GM18526 (cell line): Measurements from ENCODE around the gene TNF.
A peak's percentile ranks its signal among the peaks of the same experiment; 100 is the strongest.

Experiments used
- POLR2A ChIP-seq: IDR thresholded peaks from 3 replicates; pipeline ENCODE4 v1.6.1; 2011; ENCODE audit not compliant: insufficient read length; ENCODE audit errors: extremely low read depth

Gene TNF

DNA sequence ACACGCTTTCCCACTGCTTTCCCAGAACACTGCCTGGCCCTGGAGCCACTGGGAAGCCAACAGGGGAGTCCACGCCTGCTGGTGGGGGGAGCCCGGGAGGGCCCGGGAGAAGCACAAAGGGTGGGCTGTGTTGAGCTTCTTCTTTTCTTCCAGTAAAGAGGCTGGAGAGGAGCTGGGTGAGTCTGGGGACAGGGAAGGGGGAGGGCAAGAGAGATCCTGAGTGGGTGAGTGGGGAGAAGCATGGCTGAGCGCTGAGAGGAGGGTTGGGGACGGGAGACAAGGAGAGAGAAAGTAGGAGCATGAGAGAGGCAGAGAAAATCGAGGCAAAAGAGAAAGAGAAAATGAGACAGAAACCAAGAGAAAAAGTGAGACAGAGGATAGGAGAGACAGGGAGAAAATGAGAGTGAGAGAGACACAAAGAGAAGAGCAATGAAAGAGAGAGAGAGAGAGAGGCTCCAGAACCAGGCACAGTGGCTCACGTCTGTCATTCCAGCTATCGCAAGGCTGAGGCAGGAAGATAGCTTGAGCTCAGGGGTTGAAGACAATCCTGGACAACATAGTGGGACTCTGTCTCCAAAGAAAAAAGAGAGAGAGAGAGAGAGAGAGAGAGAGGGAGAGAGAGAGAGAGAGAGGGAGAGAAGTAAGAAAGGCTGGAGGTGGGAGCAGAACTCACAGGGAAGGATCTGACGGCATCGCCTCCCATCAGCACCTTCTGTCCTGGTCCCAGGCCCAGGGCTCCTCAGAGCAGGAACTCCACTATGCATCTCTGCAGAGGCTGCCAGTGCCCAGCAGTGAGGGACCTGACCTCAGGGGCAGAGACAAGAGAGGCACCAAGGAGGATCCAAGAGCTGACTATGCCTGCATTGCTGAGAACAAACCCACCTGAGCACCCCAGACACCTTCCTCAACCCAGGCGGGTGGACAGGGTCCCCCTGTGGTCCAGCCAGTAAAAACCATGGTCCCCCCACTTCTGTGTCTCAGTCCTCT lies 12.7 kb downstream of the TNF start:
- TF ChIP-seq POLR2A = no peak

DNA sequence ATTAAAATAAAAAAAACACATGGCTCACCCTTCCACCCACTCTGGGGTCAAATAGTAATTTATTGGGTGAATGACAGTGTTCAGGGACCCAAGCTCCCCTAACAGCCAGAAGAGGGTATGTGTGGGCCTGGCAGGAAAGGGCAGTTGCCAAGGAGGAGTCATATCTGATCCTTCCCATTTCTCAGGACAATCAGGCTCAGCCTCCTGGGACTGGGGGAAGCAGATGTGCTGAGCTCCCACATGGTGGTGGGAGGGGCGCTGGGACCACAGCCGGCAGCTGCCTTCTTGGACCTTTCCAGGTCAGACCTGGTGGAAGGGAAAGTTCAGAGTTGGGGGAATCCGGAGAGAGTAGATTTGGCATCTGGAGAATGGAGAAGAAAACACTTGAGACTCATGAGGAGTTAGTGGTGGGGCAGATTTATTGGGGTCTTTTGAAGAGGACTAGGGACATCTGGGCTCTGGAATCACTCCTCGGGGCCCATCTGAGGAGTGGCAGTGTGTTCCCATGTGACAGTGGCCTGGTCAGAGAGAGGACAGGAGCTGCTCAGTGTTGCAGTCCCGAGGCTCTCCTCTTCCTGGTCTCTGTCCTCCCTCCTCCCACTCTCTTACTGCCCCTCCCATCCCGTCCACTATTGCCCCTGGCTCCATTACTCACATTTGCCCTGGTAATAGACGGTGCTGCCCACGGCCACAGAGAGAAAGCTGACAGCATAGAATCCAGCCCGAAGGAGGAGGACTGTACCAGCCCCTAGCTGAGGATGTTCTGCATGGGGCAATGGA lies 13.7 kb downstream of the TNF start:
- no peak for TF ChIP-seq POLR2A

DNA sequence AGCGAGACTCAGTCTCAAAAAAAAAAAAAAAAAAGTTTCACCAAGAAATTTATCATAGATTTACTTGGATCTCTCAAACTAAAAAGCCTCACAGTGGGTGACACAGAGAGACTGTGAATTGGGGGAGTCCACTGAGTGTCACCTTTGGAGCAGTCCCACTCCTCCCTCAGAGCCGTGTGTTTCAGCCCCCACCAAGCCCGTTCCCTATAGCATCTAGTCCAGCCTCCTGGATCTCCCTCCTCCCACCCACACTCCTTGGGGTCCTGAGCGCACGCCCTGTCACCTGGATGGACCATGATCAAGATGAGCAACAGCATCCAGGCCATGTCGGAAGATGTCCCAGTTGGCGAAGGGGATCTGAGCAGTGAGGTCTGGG lies 17.0 kb downstream of the TNF start:
- TF ChIP-seq POLR2A = no peak

DNA sequence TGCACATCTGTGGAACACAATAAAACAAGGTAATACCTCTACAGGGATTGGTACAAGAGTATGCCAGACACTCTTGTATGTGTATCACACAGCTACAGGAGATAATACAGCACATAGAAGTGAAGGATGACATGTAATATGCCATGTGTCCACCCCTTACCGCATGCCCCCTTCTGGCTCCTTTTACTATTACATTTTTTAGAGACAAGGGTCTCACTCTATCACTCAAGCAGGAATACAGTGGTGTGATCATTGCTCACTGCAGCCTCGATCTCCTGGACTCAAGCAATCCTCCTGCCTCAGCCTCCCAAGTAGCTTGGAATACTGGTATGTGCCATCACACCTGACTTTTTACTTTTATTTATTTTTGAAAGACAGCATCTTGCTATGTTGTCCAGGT lies 21.6 kb downstream of the TNF start:
- TF ChIP-seq POLR2A = no peak

DNA sequence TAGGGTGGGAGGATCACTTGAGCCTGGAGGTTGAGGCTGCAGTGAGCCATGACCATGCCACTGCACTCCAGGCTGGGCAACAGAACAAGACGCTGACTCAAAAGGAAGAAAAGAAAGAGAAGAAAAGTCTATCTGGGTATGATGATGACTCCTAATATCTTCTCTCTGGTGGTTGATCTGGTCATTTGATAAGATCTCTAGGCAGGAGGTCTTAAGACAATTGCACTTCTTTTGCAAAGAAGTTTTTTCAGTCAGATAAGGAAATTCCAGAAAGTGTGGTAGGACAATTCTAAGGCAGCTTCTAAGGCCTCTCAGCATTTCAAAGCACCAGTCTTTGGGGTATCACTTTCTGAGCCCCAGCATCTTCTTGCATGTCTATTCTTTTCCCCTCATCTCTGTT lies 32.0 kb downstream of the TNF start:
- TF ChIP-seq POLR2A = no peak

DNA sequence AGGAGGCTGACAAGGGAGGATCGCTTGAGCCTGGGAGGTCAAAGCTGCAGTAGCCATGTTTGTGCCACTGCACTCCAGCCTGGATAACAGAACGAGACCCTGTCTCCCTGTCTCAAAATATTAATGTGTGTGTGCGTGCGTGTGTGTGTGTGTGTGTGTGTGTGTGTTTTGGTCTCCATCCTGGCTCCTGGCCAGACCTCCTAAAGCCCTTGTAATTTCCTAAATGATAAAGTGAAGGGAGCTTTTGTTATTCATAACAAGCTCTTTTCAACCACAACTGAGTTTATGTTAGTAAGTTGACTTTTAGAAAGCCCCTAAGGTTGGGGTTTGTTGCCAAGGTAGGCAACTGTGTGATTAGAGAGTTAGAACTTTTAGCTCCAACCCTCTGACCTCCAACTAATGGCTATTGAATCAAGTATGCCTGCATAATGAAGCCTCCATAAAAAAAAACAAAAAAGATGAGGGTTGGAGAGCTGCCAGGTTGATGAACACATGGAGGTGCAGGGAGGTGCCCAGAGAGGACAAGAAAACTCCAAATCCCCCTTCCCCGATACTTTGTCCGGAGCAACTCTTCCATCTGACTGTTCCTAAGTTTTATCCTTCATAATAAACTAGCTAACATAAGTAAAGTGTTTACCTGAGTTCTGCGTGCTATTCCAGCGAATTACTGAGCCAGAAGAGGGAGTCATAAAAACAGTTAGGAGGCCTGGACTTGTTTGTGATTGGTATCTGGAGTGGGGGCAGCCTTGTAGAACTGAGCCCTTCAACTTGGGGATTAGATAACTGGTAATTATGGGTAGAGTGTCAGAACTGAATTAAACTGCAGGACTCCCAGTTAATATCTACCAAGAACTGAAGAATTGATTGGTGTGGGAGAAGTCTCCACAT lies 34.4 kb downstream of the TNF start:
- no peak for TF ChIP-seq POLR2A

DNA sequence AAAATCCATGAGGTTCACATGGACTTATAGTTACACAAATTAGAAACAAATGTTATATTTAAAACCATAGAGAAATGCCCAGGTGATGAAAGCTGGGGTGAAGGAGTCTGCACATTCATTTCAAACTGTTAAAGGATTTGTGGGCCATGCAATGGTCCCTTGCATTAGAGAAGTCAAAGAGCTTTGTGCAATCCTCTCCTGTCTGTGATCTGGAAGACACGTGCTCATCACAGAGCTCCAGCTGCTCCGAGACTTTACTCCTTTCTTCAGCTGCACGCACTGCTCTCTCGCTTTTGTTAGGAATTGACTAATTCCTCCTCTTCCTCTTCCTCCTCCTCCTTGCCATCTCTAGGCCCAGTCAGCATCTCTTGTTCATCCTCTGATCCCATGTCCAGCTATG lies 35.6 kb downstream of the TNF start:
- no peak for TF ChIP-seq POLR2A

DNA sequence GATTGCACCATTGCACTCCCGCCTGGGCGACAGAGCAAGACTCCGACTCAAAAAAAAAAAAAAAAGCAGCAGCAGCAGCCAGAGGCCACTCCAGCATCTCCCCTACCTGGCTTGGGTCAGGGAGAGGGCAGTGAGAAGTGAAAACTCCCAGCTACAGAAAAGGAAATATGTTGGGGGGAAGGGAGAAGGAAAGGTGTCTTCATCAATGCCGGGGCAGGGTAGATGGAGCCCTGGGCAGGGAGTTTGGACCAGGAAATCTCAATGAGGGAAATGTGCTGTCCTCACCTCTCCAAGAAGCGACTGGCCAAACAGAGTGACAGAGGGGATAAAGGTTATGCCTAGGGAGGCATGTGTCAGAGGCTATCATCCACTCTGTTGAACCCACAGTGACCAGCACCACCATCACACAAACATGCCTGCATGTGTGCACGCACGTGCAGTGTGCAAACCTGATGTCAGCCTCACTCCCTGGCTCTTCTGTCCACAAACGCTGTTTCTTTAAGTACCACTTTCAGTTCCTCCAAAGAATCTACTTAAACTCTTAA lies 38.8 kb downstream of the TNF start:
- no peak for TF ChIP-seq POLR2A

DNA sequence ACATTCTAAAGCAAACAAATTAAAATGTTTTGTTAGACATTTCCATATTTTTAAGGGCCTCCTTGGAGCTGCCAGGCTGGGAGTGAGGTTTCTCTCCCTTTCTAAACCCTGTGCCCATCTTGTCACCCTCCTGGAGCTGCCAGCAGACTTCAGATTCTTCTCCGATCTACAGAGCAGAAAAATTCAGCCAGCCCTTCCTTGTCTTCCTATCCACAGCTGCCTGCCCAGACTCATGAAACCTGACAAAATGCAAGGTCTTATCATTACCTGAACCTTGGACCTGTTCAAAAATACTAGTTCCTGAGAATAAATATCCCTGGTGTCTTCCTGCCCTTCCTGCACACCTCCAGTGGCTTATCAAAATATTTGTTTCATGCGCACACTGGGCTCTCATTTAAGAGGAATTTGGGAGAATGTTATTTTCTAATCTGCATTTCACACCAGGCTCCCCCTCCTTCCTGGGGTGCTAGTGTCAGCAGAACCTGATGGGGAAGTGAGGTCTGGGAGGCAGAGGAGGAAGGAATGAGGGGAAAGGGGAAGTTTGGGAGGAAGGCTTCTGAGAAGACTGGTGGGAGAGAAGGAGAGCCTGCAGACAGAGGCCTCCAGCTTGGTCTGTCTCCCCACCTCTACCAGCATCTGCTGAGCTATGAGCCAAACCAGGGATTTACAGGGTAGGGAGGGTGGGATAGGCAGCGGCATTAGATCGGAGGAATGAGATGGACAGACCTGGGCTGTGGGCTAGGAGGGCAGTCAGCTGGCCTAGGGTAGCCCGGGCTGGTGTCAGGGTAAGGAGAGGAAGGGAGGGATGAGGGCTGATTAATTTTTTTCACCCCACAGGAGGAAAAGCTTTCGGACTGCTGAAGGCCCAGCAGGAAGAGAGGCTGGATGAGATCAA lies 39.6 kb downstream of the TNF start, which contains the start of gene AIF1:
Gene AIF1, plus strand, starts transcription at position 551 of the 895 bp plus-strand sequence. Its CDS starts 96 bp downstream, at position 647.
- TF ChIP-seq POLR2A = no peak

DNA sequence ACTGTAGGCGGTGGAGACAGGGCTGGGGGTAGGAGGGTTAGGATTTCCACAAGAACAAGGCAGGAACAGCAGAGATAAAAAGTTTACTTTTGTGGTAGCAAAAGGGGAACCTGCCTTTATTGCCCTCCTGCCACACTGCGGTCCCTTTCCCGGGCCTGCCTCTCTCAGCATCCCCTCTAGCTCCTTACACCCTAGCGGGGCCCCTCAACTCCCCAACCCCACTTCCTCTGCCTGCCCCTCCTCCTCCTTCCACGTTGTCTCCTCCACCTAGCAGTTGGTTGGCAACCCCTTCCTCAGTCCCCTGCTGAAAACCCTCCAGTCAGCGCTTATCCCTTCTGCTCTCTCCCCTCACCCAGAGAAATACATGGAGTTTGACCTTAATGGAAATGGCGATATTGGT lies 40.4 kb downstream of the TNF start:
- TF ChIP-seq POLR2A = no peak

DNA sequence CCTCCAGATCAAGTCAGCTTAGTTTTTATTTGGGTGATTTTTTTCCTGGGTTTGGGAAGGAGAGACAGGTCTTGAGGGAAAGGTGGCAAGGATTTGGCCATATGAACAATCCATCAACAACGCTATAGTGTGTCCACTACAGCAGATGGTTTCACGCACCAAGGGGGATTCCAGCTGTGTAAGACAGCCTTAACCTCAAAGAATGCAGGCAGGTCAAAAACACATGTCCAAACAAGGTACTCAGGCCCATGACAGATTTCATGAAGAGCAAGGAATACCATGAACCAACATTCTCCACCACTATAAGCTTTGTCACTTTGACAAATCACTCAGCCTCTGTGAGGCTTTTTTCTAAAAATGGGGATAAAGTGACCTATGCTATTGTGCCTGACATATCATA lies 41.6 kb downstream of the TNF start:
- TF ChIP-seq POLR2A = no peak

DNA sequence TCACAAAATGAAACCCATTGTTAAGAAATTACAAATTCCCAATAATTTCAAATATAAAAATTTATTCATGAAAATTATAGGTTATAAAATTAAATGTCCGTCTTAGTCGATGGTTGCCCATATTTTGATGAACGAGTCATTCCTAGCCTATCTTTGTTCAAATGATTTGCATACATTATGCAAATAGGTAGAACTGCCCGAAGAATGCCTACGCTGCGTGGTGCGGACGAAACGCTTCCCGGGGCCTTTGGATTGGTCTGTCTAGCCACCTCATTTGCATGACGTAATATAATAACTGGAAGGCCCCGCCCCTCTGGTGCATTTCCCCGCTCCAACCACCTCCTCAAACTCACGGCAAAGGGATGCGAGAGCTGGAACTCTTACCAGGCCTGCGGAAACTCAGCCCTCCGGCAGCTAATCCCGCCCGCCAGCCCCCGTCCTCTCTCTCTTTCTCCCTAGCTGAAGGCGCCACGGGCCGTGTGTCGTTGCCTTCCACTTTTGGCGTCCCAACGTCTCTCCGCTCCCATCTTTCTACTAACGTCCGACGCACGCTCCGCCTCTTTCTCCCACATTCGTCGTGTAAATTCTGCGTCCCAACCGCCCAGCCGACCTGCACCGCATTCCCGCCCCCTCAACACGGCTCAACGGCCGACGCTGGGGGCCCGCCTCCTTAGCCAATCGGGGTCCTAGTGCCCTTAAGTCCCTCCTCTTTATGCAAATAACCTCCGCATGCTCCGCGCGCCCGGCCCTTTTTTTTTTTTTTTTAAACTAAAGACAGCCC lies 44.6 kb downstream of the TNF start:
- TF ChIP-seq POLR2A = peak; percentile 93
